ENCODE results near the gene RCAN2.

The RCAN2 gene

GRCh38 chr6:46412662-46413061, 78.6 kb downstream of the RCAN2 start:
- no peak for ATAC-seq
- no peak for TF ChIP-seq ZFP30 (CRISPR knock-in tag; IDR thresholded peaks at IDR 0.05)
- no peak for TF ChIP-seq TCF4 (CRISPR knock-in tag; IDR thresholded peaks at IDR 0.05; ENCODE audit: borderline replicate concordance)
- no peak for TF ChIP-seq TSHZ2 (CRISPR knock-in tag; IDR thresholded peaks at IDR 0.05)

DNA sequence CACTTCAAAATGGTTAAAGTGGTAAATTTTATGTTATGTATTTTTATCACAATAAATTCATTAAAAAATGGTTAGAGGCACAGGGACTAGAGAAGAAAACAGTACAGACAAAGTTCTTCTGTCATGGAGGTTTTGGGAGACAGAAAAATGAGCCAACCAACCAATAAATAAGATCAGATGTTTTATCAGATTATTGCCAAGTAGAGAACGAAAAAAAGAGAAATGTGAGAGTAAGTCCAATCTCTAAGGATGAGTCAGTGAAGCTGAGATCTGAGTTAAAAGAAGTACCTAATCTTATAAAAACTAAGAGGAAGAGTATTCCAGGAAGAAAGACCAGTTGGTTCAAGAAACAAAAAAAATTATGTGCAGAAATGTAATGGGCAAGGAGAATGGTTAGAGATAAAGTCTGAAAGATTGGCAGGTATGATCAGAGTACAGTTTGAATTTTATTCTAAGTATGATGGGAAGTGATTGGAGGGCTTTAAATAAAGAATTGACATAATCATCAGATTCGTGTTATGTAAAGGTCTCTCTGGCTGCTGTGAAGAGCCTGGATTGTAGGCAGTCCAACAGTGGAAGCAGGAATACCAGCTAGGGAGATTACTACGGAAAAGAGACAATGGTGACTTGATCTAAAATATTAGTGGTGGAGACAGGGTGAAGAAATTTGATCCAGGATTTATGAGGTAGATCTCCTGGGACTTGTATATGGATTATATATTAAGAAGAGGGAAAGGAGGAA, 79.6 kb downstream of the RCAN2 start:
- no peak for TF ChIP-seq SNAI2 (CRISPR knock-in tag; IDR thresholded peaks at IDR 0.05)
- TF ChIP-seq ARNTL (CRISPR knock-in tag; IDR thresholded peaks at IDR 0.05; ENCODE audit: borderline replicate concordance, low read depth) = no peak
- no peak for TF ChIP-seq CREB5 (CRISPR knock-in tag; IDR thresholded peaks at IDR 0.05; ENCODE audit: low read depth)
- TF ChIP-seq ZC3H10 (CRISPR knock-in tag; IDR thresholded peaks at IDR 0.05) = no peak

GRCh38 chr6:46410334-46410953, 80.8 kb downstream of the RCAN2 start:
- TF ChIP-seq ISL1 (CRISPR knock-in tag; IDR thresholded peaks at IDR 0.05) = no peak
- TF ChIP-seq ZFP3 (CRISPR knock-in tag; IDR thresholded peaks at IDR 0.05) = no peak
- TF ChIP-seq ZC3H10 (CRISPR knock-in tag; IDR thresholded peaks at IDR 0.05) = no peak
- TF ChIP-seq ZNF8 (CRISPR knock-in tag; IDR thresholded peaks at IDR 0.05) = no peak
- no peak for TF ChIP-seq OSR1 (CRISPR knock-in tag; IDR thresholded peaks at IDR 0.05)
- TF ChIP-seq TCF4 (CRISPR knock-in tag; IDR thresholded peaks at IDR 0.05; ENCODE audit: borderline replicate concordance) = no peak
- no peak for TF ChIP-seq POU6F1 (CRISPR knock-in tag; IDR thresholded peaks at IDR 0.05; ENCODE audit: borderline replicate concordance, low read depth)
- TF ChIP-seq PATZ1 (CRISPR knock-in tag; IDR thresholded peaks at IDR 0.05; ENCODE audit: borderline replicate concordance) = no peak
- no peak for TF ChIP-seq CREB5 (CRISPR knock-in tag; IDR thresholded peaks at IDR 0.05; ENCODE audit: low read depth)
- no peak for TF ChIP-seq TSHZ2 (CRISPR knock-in tag; IDR thresholded peaks at IDR 0.05)
- TF ChIP-seq ZNF565 (CRISPR knock-in tag; conservative IDR thresholded peaks at IDR 0.05; ENCODE audit: low read depth) = no peak
- ATAC-seq = peak; percentile 65

More for the DNA sequence above, 79.6 kb downstream of the RCAN2 start:
- ATAC-seq = no peak

All from SK-N-SH treated with all-trans-retinoic acid at 6 μM for 48 hours (cell line).